ENCODE data around the gene CYP11A1.
A peak's percentile ranks its signal among the peaks of the same experiment; 100 is the strongest.

The CYP11A1 gene

DNA sequence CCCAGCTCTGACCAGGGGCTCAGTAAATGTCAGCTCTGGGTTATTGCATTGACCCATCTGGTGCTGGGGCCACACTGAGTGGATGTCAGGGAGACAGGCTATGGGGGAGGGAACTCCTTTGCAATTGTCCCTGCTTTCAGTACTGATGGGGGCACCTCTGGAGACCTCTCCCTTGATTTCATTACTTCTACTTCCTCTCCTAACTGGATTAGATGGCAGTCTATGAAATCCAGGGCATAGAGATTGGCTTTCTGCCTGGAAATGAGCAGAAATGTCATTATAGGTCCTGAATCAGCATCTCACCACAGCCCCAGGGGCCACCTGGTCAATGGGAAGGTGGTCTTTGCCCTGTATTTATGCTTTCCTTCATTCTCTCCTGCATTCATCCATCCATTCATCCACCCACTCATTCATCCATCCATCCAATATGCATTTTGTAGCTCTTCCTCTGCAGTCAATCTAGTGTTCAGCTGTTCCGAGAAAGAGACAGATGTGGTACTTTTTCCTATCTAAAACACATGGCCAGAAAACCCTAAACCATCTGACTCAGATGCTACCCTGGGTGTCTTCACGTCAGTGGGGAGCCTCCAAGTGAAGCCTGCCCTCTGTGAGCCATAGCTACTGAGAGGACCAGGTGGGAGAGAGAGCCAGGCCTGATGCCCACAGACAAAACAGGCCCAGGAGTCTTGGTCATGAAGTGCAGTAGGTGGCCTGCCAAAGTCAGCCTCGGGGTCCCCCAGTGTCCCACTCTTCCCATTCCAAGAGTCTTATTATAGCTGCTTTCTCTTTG lies 74.2 kb downstream of the CYP11A1 start:
- DNase-seq: no peak

DNA sequence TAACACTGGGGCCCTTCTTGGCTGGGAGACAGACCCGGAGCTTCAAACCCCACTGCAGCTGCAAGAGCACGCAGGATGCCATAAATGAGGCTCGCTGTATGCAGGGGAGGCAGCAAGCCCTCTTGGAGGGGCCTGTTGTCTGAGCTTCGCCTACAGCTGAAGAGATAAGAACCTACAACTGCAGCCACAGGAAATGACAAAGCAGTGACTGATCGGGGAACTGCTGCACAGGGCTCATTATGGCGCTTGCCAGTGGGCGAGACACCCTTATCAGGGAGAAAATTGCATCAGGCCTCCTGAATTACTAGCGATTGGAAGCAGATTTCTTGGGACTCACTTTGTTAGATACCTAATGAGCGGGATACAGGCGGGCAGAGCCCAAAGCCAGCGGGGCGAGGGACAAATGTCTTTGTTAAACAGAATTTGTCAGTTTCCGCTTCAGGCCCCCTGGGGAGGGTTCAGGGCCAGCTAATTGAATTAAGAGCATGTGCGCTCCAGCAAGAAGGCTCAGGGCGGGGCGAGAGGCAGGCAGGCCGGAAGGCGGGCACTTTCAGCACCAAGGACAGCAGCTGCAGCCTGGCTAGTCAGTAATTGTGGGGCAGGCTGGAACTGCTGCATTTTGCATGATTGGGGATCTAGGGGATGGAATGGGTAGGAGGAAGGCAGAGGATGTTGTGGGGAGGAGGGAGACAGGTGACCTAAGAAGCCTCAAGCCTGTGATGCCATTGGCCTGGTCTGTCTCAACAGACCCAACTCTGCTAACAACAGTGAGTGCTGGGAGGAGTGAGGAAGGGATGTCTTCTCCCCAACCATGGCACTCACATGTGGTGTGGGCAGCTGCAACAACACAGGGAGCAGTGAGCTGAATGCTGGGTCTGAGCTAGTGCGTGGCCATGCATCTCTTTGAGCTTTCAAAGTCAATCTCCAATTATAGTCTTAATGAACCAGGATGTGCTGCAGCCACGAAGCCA lies 76.1 kb downstream of the CYP11A1 start:
- DNase-seq: peak; percentile 76 to 85

DNA sequence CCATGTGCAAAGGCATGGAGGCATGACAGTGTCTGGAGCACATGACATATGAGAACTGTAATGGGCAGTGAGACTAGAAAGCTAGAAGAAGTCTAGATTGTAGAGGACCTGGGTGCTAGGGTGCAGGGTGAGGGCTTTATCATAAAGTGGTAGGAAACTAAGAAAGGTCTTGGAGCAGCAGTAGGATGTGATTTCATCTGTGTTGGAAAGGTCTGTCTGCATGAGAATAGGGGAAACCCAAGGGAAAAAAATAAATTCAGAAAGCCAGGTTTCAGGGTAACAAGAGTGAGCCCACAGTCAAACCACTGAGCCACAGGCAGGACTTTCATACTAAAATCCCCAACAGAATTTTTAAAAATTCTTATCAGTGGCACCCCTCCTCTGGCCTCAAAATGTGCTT lies 76.8 kb downstream of the CYP11A1 start:
- no peak for DNase-seq

DNA sequence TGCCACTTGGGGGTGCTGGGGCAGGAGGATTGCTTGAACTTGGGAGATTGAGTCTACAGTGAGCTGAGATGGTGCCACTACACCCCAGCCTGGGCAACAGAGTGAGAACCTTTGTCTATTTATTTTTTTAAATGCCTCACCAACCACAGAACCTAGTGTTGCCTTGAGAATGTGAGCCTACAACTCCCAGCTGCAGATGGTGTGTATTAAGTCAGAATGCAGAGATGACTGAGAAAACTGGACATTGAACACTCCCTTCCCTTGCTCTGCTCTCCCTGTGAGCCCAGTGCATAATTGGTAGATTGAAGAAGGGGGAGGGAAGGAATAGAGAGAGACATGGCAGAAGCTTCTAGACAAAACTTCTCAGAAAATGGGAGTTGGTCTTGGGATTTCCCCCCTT lies 77.8 kb downstream of the CYP11A1 start:
- DNase-seq: no peak

Measured in stimulated activated CD4-positive, alpha-beta T cell treated with anti-CD3 and anti-CD28 coated beads, Interleukin-2, amount 100 ng/mL, for 48 hours (primary cell).